Tibial nerve (tissue), 3 donors: ENCODE data around the gene KDM2A.

Experiments used
- POLR2A ChIP-seq, 2 donors: fragments of 450-650 bp; IDR thresholded peaks; one replicate each; pipeline ENCODE4 v1.6.1; 2017; ENCODE audit warnings: antibody characterized with exemption in 2 of 2, mild to moderate bottlenecking in 2 of 2, moderate library complexity in 2 of 2
- TF ChIP-seq, protein P1 (sequence below), 5 experiments: fragments of 200-600 bp in 3 of 5; fragments of 450-650 bp in 2 of 5; sonication (generic) in 3 of 5; IDR thresholded peaks; one replicate each; pipeline ENCODE4 v1.5.1; 2016 to 2019; ENCODE audit warnings: antibody characterized with exemption in 5 of 5, mild to moderate bottlenecking in 3 of 5, moderate library complexity in 2 of 5

DNA sequence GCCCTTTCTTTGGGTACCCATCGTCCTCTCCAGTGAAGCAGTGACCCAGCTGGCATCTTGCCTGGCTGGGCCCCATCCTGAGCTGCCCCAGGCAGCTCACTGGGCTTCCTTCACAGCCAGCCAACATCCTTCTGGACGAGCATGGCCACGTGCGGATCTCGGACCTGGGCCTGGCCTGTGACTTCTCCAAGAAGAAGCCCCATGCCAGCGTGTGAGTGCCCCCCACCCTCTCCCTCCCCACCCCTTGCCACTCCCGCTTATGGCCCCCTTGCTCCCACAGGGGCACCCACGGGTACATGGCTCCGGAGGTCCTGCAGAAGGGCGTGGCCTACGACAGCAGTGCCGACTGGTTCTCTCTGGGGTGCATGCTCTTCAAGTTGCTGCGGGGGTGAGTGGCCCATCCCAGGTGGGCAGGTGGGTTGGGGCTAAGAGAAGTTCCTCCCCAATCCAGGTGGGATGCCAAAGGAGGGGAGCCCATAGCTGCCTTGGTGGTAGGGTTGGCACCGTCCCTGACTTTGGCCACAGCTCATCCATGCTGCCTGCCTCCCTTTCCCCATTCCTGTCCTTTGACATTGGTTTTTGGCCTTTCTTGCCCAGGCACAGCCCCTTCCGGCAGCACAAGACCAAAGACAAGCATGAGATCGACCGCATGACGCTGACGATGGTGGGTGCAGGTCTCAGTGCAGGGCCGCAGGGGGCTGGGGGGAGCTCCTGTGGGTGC lies 163.3 kb downstream of the KDM2A start:
- no peak for TF ChIP-seq POLR2A (IDR thresholded peaks at IDR 0.05)
- TF ChIP-seq, protein P1, sequence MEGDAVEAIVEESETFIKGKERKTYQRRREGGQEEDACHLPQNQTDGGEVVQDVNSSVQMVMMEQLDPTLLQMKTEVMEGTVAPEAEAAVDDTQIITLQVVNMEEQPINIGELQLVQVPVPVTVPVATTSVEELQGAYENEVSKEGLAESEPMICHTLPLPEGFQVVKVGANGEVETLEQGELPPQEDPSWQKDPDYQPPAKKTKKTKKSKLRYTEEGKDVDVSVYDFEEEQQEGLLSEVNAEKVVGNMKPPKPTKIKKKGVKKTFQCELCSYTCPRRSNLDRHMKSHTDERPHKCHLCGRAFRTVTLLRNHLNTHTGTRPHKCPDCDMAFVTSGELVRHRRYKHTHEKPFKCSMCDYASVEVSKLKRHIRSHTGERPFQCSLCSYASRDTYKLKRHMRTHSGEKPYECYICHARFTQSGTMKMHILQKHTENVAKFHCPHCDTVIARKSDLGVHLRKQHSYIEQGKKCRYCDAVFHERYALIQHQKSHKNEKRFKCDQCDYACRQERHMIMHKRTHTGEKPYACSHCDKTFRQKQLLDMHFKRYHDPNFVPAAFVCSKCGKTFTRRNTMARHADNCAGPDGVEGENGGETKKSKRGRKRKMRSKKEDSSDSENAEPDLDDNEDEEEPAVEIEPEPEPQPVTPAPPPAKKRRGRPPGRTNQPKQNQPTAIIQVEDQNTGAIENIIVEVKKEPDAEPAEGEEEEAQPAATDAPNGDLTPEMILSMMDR (IDR thresholded peaks at IDR 0.05): no peak
